ENCODE data around the gene ALKAL2.

GRCh38 chr2:289362-290089 lies 1.6 kb upstream of the ALKAL2 start:
- TF ChIP-seq, protein P1, sequence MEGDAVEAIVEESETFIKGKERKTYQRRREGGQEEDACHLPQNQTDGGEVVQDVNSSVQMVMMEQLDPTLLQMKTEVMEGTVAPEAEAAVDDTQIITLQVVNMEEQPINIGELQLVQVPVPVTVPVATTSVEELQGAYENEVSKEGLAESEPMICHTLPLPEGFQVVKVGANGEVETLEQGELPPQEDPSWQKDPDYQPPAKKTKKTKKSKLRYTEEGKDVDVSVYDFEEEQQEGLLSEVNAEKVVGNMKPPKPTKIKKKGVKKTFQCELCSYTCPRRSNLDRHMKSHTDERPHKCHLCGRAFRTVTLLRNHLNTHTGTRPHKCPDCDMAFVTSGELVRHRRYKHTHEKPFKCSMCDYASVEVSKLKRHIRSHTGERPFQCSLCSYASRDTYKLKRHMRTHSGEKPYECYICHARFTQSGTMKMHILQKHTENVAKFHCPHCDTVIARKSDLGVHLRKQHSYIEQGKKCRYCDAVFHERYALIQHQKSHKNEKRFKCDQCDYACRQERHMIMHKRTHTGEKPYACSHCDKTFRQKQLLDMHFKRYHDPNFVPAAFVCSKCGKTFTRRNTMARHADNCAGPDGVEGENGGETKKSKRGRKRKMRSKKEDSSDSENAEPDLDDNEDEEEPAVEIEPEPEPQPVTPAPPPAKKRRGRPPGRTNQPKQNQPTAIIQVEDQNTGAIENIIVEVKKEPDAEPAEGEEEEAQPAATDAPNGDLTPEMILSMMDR (IDR thresholded peaks at IDR 0.05): no peak
- TF ChIP-seq POLR2A (IDR thresholded peaks at IDR 0.05): no peak
- no peak for TF ChIP-seq POLR2AphosphoS5 (IDR thresholded peaks at IDR 0.05)
- no peak for TF ChIP-seq EP300 (IDR thresholded peaks at IDR 0.05; ENCODE audit: low read depth)

Data from transverse colon (tissue), 4 donors.